Stimulated activated CD4-positive, alpha-beta T cell treated with anti-CD3 and anti-CD28 coated beads, TNF-alpha, amount 100 ng/mL, for 4 hours (primary cell): ENCODE measurements around the gene PLA2G4C.

Source experiments
- DNase-seq, 3 experiments: peaks; one replicate each; pipeline ENCODE4 v3.0.0-alpha.2; 2020; ENCODE audit warnings: low read depth in 3 of 3

PLA2G4C gene

GRCh38 chr19:48053076-48053475 lies 57.5 kb downstream of the PLA2G4C start:
- DNase-seq: no peak

- no peak for DNase-seq
Observed at GRCh38 chr19:48051335-48052033, 59.1 kb downstream of the PLA2G4C start.

GRCh38 chr19:48044561-48044960 lies 66.1 kb downstream of the PLA2G4C start:
- DNase-seq: no peak

GRCh38 chr19:48043675-48044258 lies 66.8 kb downstream of the PLA2G4C start, which contains the start of gene CABP5:
Gene CABP5 (minus strand): TSS chr19:48044079. CDS start chr19:48043922, 157 bp downstream.
- no peak for DNase-seq

GRCh38 chr19:48041877-48042580 lies 68.6 kb downstream of the PLA2G4C start:
- no peak for DNase-seq

- DNase-seq: no peak
Observed at GRCh38 chr19:48036765-48037164, 73.9 kb downstream of the PLA2G4C start.

- DNase-seq: no peak
Observed at GRCh38 chr19:48033604-48034003, 77.0 kb downstream of the PLA2G4C start.

GRCh38 chr19:48030073-48030472 lies 80.5 kb downstream of the PLA2G4C start:
- no peak for DNase-seq

GRCh38 chr19:48029431-48029830 lies 81.2 kb downstream of the PLA2G4C start:
- DNase-seq: no peak

GRCh38 chr19:48025480-48025879 lies 85.1 kb downstream of the PLA2G4C start:
- no peak for DNase-seq

- no peak for DNase-seq
Observed at GRCh38 chr19:48023518-48023917, 87.1 kb downstream of the PLA2G4C start.

- DNase-seq: no peak
Observed at GRCh38 chr19:48023011-48023410, 87.6 kb downstream of the PLA2G4C start.

- DNase-seq: no peak
Observed at GRCh38 chr19:48020686-48021085, 89.9 kb downstream of the PLA2G4C start.

- no peak for DNase-seq
Observed at GRCh38 chr19:48010932-48011758, 99.5 kb downstream of the PLA2G4C start.

GRCh38 chr19:48006762-48007161 lies 103.9 kb downstream of the PLA2G4C start:
- DNase-seq: no peak

GRCh38 chr19:48004236-48004635 lies 106.4 kb downstream of the PLA2G4C start:
- DNase-seq: no peak

GRCh38 chr19:48000846-48001245 lies 109.8 kb downstream of the PLA2G4C start:
- DNase-seq: no peak

GRCh38 chr19:47998800-47999199 lies 111.8 kb downstream of the PLA2G4C start:
- DNase-seq: no peak
